ENCODE results near the gene RPS24. TPM values are rescaled to one million over a fixed set of nuclear protein-coding genes. Genes with fewer than 3 reads are reported as not detected.

RPS24 gene
- total and polyA plus RNA-seq, 2 experiments from 2014 or later = 2,362 to 3,638 TPM

- H3K27me3 ChIP-seq (ENCODE audit: insufficient read depth) = no peaks in the 10 kb centered on the region
- 0 out of 2 replicates have a peak, but pooled peaks cover 11% of the 10 kb centered on the region for H3K9me2 ChIP-seq (ENCODE audit: insufficient read depth)
Observed at GRCh38 chr10:78071857-78072179, 38.2 kb downstream of the RPS24 start.

More at GRCh38 chr10:78071857-78072179, 38.2 kb downstream of the RPS24 start:
- Histone ChIP-seq H3K27ac (ENCODE audit: low read depth) (no peak overlapping the region), H3K4me1 (ENCODE audit: insufficient read depth) (peaks cover 3% of the 10 kb centered on the region; the same call in 1 of the 2 replicates), H3K4me3 (no peak overlapping the region), H2AFZ (no peak overlapping the region), H3K79me2 (replicated peaks; ENCODE audit: insufficient read depth) (no peaks in the 10 kb centered on the region), H3F3A (replicated peaks; ENCODE audit: low read depth) (no peaks in the 10 kb centered on the region), H4K20me1 (replicated peaks; ENCODE audit: insufficient read depth) (no peaks in the 10 kb centered on the region), H3K36me3 (ENCODE audit: insufficient read depth) (no peaks in the 10 kb centered on the region; the same call in 1 of the 2 replicates), H3K4me2 (no peak overlapping the region)
- TF ChIP-seq REST (IDR thresholded peaks at IDR 0.05; ENCODE audit: unreplicated experiment) = no peak
- no peak for TF ChIP-seq NANOG (IDR thresholded peaks at IDR 0.05; ENCODE audit: borderline replicate concordance)
- no peak for TF ChIP-seq ZNF462 (CRISPR knock-in tag; IDR thresholded peaks at IDR 0.05)
- no peak for TF ChIP-seq EZH2phosphoT487 (IDR thresholded peaks at IDR 0.05; ENCODE audit: unreplicated experiment)
- TF ChIP-seq ZNF114 (CRISPR knock-in tag; IDR thresholded peaks at IDR 0.05) = no peak
- no peak for TF ChIP-seq ZNF331 (CRISPR knock-in tag; IDR thresholded peaks at IDR 0.05; ENCODE audit: low read depth)
- no peak for TF ChIP-seq STAT1 (IDR thresholded peaks at IDR 0.05; ENCODE audit: unreplicated experiment)
- no peak for DNase-seq (ENCODE audit: low spot score)
- peaks cover 5% of the 10 kb centered on the region for H3K27me3 Mint-ChIP-seq (ENCODE audit: insufficient read depth, low read depth, poor library complexity)
- no peak overlapping the region for H3K27ac Mint-ChIP-seq
- peaks cover 30% of the 10 kb centered on the region for H3K9me3 Mint-ChIP-seq
- peaks cover 13% of the 10 kb centered on the region for H3K36me3 Mint-ChIP-seq (ENCODE audit: low read depth)
- H3K4me3 Mint-ChIP-seq = no peak overlapping the region
- ATAC-seq = no peak
- peaks cover 3% of the 10 kb centered on the region for H3K4me1 Mint-ChIP-seq
